CD4-positive, CD25-positive, alpha-beta regulatory T cell (primary cell): ENCODE measurements around the gene SFT2D3. TPM values are rescaled to one million over a fixed set of nuclear protein-coding genes. Genes with fewer than 3 reads are reported as not detected.

ENCODE experiments used
- ATAC-seq, 2 donors: fragments of 150-1000 bp; cut with Tn5 transposase; one replicate each; pipeline ENCODE4 v1.10.0; 2021; ENCODE audit warnings: low read depth in 2 of 2, moderate number of reproducible peaks in 2 of 2, moderate library complexity in 1 of 2
- DNase-seq, 3 donors: peaks; one replicate each; pipeline versions ENCODE4 v3.0.0 to v3.0.0-alpha.2; 2012 to 2022; ENCODE audit warnings: mixed read lengths in 1 of 3
- H3K27ac ChIP-seq: one replicate; pipeline ENCODE4 v1.7.0; 2013; ENCODE audit warnings: mild to moderate bottlenecking, low read length; ENCODE audit not compliant: insufficient read depth, poor library complexity, severe bottlenecking
- H3K27me3 ChIP-seq: one replicate; pipeline ENCODE4 v1.7.0; 2013; ENCODE audit warnings: low read length; ENCODE audit not compliant: control insufficient read depth, insufficient read depth
- H3K36me3 ChIP-seq: one replicate; pipeline ENCODE4 v1.7.0; 2013; ENCODE audit warnings: mild to moderate bottlenecking, low read length, moderate library complexity; ENCODE audit not compliant: control insufficient read depth, insufficient read depth
- H3K4me1 ChIP-seq: 2 replicates; pipeline ENCODE4 v1.7.0; 2013; ENCODE audit warnings: mild to moderate bottlenecking, low read length; ENCODE audit not compliant: insufficient read depth, control insufficient read depth, poor library complexity, severe bottlenecking
- H3K4me3 ChIP-seq: one replicate; pipeline ENCODE4 v1.7.0; 2013; ENCODE audit warnings: low read depth, mild to moderate bottlenecking, low read length, moderate library complexity
- H3K9me3 ChIP-seq, 2 experiments: 1 replicate in 1 of 2; 2 replicates in 1 of 2; pipeline ENCODE4 v1.7.0; 2013; ENCODE audit warnings: low read length in 2 of 2, mild to moderate bottlenecking in 1 of 2, moderate library complexity in 1 of 2; ENCODE audit not compliant: control insufficient read depth in 2 of 2
- H3K27ac Mint-ChIP-seq, 3 donors: one replicate each; pipeline ENCODE4 v1.8.0; 2020 to 2022; ENCODE audit warnings: mild to moderate bottlenecking in 3 of 3, mixed read lengths in 3 of 3, moderate library complexity in 2 of 3
- H3K27me3 Mint-ChIP-seq: one replicate; pipeline ENCODE4 v1.8.0; 2022; ENCODE audit warnings: mild to moderate bottlenecking, mixed read lengths
- H3K36me3 Mint-ChIP-seq: one replicate; pipeline ENCODE4 v1.8.0; 2020; ENCODE audit warnings: mixed read lengths
- H3K4me1 Mint-ChIP-seq, 4 donors: one replicate each; pipeline ENCODE4 v1.8.0; 2020 to 2022; ENCODE audit warnings: mixed read lengths in 4 of 4, mild to moderate bottlenecking in 1 of 4
- H3K4me3 Mint-ChIP-seq, 4 donors: one replicate each; pipeline ENCODE4 v1.8.0; 2020 to 2022; ENCODE audit warnings: mild to moderate bottlenecking in 4 of 4, mixed read lengths in 4 of 4, moderate library complexity in 3 of 4
- H3K9me3 Mint-ChIP-seq, 7 donors: one replicate each; pipeline ENCODE4 v1.8.0; 2020 to 2022; ENCODE audit warnings: mixed read lengths in 7 of 7, mild to moderate bottlenecking in 3 of 7, moderate library complexity in 2 of 7
- polyA plus RNA-seq, 4 donors: library from polyadenylated mRNA; unstranded; fragments of 300-500 nt; fragmentation: Illumina TruSeq; gene quantifications; one replicate each; pipeline ENCODE4 v1.2.3, GENCODE V29; 2021
- total RNA-seq: library from RNA; stranded (reverse); gene quantifications from one replicate; pipeline ENCODE4 v1.2.3, GENCODE V29; 2022

The SFT2D3 gene
- total and polyA plus RNA-seq, 5 donors from 2014 or later: 1.4 to 7.6 (median 3.4) TPM

DNA sequence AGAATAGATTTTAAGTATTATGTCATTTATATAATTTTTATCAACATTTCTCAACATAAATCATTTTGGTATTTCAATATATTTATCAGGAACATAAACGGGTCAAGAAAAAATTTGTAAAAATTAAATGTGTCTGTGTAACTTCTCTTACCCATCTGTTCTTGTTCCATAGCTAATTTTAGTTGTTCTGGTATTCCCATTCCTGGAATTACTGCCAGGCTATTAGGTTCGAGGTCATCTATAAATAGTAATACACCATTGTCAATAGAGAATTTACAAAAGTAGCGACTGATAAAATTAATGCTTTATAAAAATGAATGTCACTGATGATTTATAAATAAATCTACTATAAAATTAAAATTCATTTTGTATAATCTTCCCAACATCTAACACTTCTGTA, 21.5 kb downstream of the SFT2D3 start:
- Histone ChIP-seq H3K4me1 (no peaks in the 10 kb centered on the region), H3K36me3 (peaks cover 58% of the 10 kb centered on the region), H3K27me3 (no peaks in the 10 kb centered on the region), H3K27ac (no peak overlapping the region), H3K4me3 (no peak overlapping the region), H3K9me3 (no peaks in the 10 kb centered on the region)
- no peaks in the 10 kb centered on the region for H3K27me3 Mint-ChIP-seq
- H3K36me3 Mint-ChIP-seq: peaks cover 60% of the 10 kb centered on the region
- DNase-seq: no peak
- peaks cover 2 to 6% (median 6%) of the 10 kb centered on the region in 4 donors for H3K4me1 Mint-ChIP-seq
- no peaks in the 10 kb centered on the region for H3K9me3 Mint-ChIP-seq
- no peak overlapping the region for H3K4me3 Mint-ChIP-seq
- no peak for ATAC-seq
- no peak overlapping the region for H3K27ac Mint-ChIP-seq

DNA sequence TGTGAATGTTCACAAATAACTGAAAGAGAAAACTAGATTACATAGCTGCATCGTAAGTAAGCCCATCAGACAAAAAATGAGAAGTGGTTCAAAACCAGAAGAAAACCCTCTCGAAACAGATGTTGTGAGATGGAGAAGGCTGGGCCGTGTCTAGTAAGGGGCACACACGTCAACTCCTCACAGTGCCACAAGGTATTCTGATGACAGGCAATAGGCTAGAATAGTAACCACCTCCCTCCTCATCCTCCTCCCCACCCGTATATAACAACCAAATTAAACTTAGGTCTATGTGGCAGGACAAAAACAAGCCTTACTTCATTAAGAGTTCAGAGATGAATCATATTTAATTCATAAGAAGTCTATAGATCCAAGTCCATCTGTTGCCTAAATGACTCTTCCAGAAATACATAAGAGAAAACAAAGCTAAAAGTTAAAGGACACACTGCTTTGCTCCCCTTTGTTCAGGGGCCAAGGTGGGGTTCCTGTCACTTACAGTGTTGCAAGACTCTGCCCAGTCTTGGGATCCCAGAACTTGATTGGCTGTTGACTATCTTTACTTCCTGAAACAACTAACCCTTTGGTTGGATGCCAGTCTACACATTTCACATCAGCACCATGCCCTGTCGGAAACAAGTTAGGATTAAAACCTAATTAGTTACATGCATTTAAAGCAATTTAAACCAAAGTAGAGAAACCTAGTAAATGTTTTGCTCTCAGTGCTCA, 25.0 kb downstream of the SFT2D3 start:
- H3K27ac Mint-ChIP-seq: peak overlapping the region in 1 of 3 donors; percentile 60
- ATAC-seq (no peak), DNase-seq (no peak)
- no peaks in the 10 kb centered on the region for H3K4me1 ChIP-seq
- no peaks in the 10 kb centered on the region for H3K9me3 ChIP-seq
- no peaks in the 10 kb centered on the region for H3K27me3 Mint-ChIP-seq
- H3K36me3 ChIP-seq: peaks cover 27% of the 10 kb centered on the region
- peaks cover 0 to 6% (median 3%) of the 10 kb centered on the region in 4 donors for H3K4me1 Mint-ChIP-seq
- H3K4me3 ChIP-seq: no peak overlapping the region
- H3K27me3 ChIP-seq: no peaks in the 10 kb centered on the region
- H3K36me3 Mint-ChIP-seq: peaks cover 41% of the 10 kb centered on the region
- no peak overlapping the region for H3K27ac ChIP-seq
- H3K4me3 Mint-ChIP-seq: no peak overlapping the region
- H3K9me3 Mint-ChIP-seq: no peaks in the 10 kb centered on the region

DNA sequence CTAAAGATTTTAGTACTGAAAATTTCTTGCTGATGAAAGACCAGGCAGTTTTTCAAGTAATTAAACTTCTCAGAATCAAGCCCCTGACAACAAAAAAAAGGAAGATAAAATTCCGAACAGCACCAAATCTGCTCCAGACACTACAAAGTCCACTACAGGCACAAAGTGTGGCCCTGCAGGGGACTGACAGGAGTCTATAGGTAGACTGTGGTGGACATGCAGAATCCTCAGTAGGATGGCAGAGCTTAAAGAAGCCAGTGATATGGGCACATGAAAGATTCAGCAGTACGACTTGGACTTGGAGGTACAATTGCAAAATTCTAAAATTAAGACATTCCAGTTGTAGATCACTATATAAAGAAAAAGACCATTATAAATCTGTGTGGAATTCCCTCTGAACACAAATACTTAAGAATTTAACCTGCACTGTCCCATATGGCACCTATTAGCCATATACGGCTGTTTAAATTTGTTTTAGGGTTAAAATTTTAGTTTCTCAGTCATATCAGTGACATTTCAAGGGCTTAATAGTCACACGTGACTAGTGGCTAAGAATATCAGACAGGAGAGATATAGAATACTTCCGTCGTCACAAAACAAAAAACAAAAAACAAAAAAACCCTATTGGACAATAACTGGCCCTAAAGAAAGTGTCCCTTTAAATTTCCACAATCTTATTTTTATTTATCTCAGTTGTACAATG, 32.0 kb downstream of the SFT2D3 start:
- DNase-seq (no peak), ATAC-seq (no peak)
- Mint-ChIP-seq H3K27me3 (no peaks in the 10 kb centered on the region), H3K36me3 (peaks cover 8% of the 10 kb centered on the region), H3K4me1 (peaks cover 16 to 35% (median 20%) of the 10 kb centered on the region in 4 donors), H3K27ac (peak overlapping the region in 2 of 3 donors; percentile 1 to 27), H3K9me3 (no peaks in the 10 kb centered on the region), H3K4me3 (no peak overlapping the region)
- Histone ChIP-seq H3K27ac (no peak overlapping the region), H3K9me3 (no peaks in the 10 kb centered on the region), H3K4me3 (no peak overlapping the region), H3K4me1 (peaks cover 4% of the 10 kb centered on the region), H3K36me3 (peaks cover 6% of the 10 kb centered on the region), H3K27me3 (no peaks in the 10 kb centered on the region)

DNA sequence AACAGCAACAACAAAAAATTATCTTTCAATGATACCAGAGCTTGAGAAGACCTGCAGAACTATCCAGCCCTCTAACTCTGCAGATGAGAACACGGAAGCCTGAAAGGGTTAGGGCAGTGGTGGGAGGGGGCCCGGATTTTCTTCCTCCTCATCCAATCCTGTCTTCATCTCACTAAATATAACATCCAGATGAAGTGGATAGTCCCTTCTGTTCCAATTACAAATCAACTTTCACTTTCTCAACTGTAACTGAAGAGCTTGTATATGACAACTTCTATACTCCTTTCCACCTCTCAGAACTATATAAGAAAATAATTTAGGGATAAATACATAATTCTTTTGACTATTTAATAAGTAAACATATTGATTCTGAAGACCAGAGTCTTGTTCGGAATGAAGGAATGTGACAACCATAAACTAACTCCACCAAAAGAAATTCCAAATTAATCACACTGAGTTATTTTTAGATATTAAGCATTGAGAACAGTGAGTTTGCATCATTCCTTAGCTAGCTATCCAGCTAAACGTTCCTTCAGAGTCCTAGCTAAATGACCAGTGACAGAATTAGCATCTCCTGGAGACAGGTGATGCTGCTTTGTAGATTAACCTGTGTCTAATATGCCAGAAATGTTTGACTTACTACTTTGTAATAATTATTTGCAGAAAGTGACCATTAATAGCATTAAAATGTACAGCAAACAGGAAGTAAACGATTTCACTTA, 32.7 kb downstream of the SFT2D3 start:
- H3K9me3 ChIP-seq: no peaks in the 10 kb centered on the region
- peaks cover 4% of the 10 kb centered on the region for H3K4me1 ChIP-seq
- ATAC-seq (no peak), DNase-seq (no peak)
- Mint-ChIP-seq H3K4me1 (peaks cover 22 to 42% (median 27%) of the 10 kb centered on the region in 4 donors), H3K9me3 (no peaks in the 10 kb centered on the region), H3K4me3 (no peak overlapping the region), H3K27ac (peak overlapping the region in 1 of 3 donors; percentile 1), H3K27me3 (no peaks in the 10 kb centered on the region), H3K36me3 (peaks cover 13% of the 10 kb centered on the region)
- no peak overlapping the region for H3K27ac ChIP-seq
- H3K27me3 ChIP-seq: no peaks in the 10 kb centered on the region
- H3K4me3 ChIP-seq: no peak overlapping the region
- peaks cover 6% of the 10 kb centered on the region for H3K36me3 ChIP-seq

DNA sequence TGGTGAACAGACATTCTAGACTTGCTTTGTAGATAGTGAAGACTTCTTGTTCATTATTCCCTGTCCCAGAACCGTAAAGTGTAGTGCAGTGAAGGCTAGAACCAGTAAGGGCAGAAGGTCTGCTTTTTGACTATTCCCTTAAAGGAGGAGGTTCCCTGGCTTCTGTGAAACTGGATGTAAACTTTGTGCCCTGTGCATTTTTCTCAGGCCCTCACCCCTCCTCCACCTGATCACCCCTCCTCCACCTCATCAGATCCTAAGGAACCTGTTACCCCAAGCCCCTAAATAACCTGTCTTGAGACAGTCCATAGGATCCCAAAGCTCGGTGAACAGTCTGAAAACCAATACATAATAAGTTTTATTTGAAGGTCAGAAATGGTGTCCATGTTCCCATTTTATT, 33.7 kb downstream of the SFT2D3 start:
- Mint-ChIP-seq H3K27ac (no peak overlapping the region), H3K36me3 (peaks cover 15% of the 10 kb centered on the region)

DNA sequence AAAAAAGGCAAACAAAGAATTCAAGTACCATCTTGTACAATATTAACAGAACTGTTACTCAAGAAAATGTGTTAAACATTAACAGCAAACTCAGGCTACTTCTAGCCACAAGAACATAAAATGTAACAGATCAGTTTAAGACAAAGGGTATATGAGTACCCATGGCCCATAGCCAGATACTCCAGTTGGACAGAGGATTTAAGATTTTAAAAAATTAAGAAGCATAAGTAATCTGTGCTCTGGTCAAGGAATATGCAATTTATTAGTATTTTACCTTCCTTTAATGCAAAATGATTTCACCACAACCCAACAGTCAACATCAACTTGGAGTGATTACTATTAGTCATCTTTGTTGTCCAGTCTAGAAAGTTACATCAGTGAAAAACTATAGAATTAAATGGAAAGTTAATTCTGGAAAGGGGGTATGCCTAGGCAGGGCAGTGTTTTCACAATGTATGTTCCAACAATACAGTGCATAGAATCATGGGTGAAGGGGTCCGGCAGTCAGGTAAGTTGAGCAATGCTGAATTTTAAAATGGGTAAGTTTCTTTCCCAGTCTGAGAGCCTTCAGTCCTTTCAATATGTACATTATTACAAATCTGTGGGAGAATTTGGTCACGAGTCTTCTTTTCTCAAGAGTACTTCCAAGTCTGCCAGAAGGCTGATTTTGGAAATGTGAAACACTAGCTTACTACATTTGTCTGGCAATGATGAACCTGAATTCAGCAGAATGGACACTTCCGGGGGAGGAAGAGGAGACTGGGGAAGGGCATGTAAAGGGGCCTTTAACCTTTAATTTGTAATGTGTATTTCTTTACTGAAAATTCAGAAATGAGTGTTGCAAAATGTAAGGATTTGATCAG, 34.5 kb downstream of the SFT2D3 start:
- peaks cover 25 to 45% (median 30%) of the 10 kb centered on the region in 4 donors for H3K4me1 Mint-ChIP-seq
- Histone ChIP-seq H3K4me3 (no peak overlapping the region), H3K36me3 (peaks cover 9% of the 10 kb centered on the region), H3K9me3 (no peaks in the 10 kb centered on the region), H3K27ac (no peak overlapping the region), H3K4me1 (peaks cover 4% of the 10 kb centered on the region), H3K27me3 (no peaks in the 10 kb centered on the region)
- H3K27ac Mint-ChIP-seq: peak overlapping the region in 2 of 3 donors; percentile 6 to 64
- DNase-seq: no peak
- peaks cover 15% of the 10 kb centered on the region for H3K36me3 Mint-ChIP-seq
- no peaks in the 10 kb centered on the region for H3K9me3 Mint-ChIP-seq
- no peak overlapping the region for H3K4me3 Mint-ChIP-seq
- H3K27me3 Mint-ChIP-seq: no peaks in the 10 kb centered on the region
- ATAC-seq: no peak

More for the DNA sequence above, 33.7 kb downstream of the SFT2D3 start:
- H3K36me3 ChIP-seq: peaks cover 6% of the 10 kb centered on the region
- H3K4me3 ChIP-seq: no peak overlapping the region
- H3K4me1 ChIP-seq: peaks cover 4% of the 10 kb centered on the region
- Mint-ChIP-seq H3K4me1 (peaks cover 24 to 45% (median 30%) of the 10 kb centered on the region in 4 donors), H3K27me3 (no peaks in the 10 kb centered on the region), H3K4me3 (no peak overlapping the region), H3K9me3 (no peaks in the 10 kb centered on the region)
- no peaks in the 10 kb centered on the region for H3K27me3 ChIP-seq
- no peak for ATAC-seq
- H3K9me3 ChIP-seq: no peaks in the 10 kb centered on the region
- no peak overlapping the region for H3K27ac ChIP-seq
- DNase-seq: no peak

DNA sequence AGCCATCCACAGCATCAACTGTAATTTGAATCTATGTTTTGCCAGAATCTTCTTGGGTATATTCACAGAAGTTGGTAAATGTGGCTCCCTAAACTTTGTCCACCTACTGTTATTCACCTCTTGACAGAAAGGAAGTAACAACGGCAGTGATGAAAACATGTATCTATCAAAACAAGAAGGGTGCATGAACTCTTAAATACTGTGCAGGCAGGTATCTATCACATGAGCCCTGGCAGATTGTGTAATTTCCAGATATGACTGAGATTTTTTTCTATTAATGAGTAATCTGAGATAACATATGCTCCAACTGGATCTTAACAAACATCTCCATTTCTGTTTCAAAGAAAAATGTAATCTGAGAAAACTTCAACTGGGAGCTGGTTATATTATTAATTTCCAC, 36.6 kb downstream of the SFT2D3 start:
- Histone ChIP-seq H3K36me3 (peaks cover 13% of the 10 kb centered on the region), H3K4me3 (no peak overlapping the region), H3K4me1 (peaks cover 4% of the 10 kb centered on the region), H3K27ac (no peak overlapping the region), H3K27me3 (no peaks in the 10 kb centered on the region), H3K9me3 (no peaks in the 10 kb centered on the region)
- H3K9me3 Mint-ChIP-seq: no peaks in the 10 kb centered on the region
- no peak overlapping the region for H3K4me3 Mint-ChIP-seq
- peaks cover 33 to 56% (median 38%) of the 10 kb centered on the region in 4 donors for H3K4me1 Mint-ChIP-seq
- ATAC-seq (no peak), DNase-seq (peak in 1 of 3 donors; percentile 62)
- H3K27ac Mint-ChIP-seq: peak overlapping the region in 2 of 3 donors; percentile 4 to 48
- no peaks in the 10 kb centered on the region for H3K27me3 Mint-ChIP-seq
- H3K36me3 Mint-ChIP-seq: peaks cover 23% of the 10 kb centered on the region
